ENCODE data around the gene ZNF479. TPM values are rescaled to one million over a fixed set of nuclear protein-coding genes. Genes with fewer than 3 reads are reported as not detected.

ZNF479 gene
- total and polyA plus RNA-seq, 10 of the 15 experiments (the other 5 are each of a cell fraction or from before 2014, with no cell fraction given) = 0.11 TPM; not detected in 9

DNA sequence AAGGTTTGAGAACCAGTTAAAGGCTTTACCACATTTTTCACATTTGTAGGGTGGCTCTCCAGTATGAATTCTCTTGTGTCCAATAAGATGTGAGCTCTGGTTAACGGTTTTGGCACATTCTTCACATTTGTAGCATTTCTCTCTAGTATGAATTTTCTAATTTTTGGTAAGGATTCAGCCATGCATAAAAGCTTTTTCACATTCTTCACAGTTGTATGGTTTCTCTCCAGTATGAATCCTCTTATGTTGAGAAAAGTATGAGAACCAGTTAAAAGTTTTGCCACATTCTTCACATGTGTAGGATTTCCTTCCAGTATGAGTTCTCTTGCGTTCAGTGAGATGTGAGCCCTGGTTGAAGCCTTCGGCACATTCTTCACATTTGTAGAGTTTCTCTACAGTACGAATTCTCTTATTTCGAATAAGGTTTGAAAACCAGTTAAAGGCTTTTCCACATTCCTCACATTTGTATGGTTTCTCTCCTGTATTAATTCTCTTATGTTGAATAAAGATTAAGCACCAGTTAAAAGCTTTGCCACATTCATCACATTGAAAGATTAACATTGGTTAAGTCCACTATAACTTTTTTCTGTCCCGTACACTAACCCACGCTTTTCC lies 33.2 kb upstream of the ZNF479 start:
- H3K36me3 ChIP-seq (ENCODE audit: control insufficient read depth in 2 of 2, insufficient read depth in 2 of 2, low read length in 1 of 2) = no peaks in the 10 kb centered on the region
- TF ChIP-seq, protein P1, sequence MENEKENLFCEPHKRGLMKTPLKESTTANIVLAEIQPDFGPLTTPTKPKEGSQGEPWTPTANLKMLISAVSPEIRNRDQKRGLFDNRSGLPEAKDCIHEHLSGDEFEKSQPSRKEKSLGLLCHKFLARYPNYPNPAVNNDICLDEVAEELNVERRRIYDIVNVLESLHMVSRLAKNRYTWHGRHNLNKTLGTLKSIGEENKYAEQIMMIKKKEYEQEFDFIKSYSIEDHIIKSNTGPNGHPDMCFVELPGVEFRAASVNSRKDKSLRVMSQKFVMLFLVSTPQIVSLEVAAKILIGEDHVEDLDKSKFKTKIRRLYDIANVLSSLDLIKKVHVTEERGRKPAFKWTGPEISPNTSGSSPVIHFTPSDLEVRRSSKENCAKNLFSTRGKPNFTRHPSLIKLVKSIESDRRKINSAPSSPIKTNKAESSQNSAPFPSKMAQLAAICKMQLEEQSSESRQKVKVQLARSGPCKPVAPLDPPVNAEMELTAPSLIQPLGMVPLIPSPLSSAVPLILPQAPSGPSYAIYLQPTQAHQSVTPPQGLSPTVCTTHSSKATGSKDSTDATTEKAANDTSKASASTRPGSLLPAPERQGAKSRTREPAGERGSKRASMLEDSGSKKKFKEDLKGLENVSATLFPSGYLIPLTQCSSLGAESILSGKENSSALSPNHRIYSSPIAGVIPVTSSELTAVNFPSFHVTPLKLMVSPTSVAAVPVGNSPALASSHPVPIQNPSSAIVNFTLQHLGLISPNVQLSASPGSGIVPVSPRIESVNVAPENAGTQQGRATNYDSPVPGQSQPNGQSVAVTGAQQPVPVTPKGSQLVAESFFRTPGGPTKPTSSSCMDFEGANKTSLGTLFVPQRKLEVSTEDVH (IDR thresholded peaks at IDR 0.05; ENCODE audit: low read depth, partially characterized antibody) = no peak
- TF ChIP-seq CBX5 (IDR thresholded peaks at IDR 0.05; ENCODE audit: low read depth) (peak; percentile 61; the same call in 1 of the 2 replicates), ZNF274 (IDR thresholded peaks at IDR 0.05; ENCODE audit: insufficient read depth, insufficient read length) (peak; percentile 66), NFIC (IDR thresholded peaks at IDR 0.05; ENCODE audit: low read depth, low read length) (no peak), ATF7 (IDR thresholded peaks at IDR 0.05; ENCODE audit: low read depth) (no peak), GATAD2B (conservative IDR thresholded peaks at IDR 0.05; ENCODE audit: low read depth) (no peak), NR2C2 (IDR thresholded peaks at IDR 0.05; ENCODE audit: borderline replicate concordance, control insufficient read depth, insufficient read length, low read depth) (no peak), ZSCAN29 (IDR thresholded peaks at IDR 0.05) (no peak)
- TF ChIP-seq, protein P2, sequence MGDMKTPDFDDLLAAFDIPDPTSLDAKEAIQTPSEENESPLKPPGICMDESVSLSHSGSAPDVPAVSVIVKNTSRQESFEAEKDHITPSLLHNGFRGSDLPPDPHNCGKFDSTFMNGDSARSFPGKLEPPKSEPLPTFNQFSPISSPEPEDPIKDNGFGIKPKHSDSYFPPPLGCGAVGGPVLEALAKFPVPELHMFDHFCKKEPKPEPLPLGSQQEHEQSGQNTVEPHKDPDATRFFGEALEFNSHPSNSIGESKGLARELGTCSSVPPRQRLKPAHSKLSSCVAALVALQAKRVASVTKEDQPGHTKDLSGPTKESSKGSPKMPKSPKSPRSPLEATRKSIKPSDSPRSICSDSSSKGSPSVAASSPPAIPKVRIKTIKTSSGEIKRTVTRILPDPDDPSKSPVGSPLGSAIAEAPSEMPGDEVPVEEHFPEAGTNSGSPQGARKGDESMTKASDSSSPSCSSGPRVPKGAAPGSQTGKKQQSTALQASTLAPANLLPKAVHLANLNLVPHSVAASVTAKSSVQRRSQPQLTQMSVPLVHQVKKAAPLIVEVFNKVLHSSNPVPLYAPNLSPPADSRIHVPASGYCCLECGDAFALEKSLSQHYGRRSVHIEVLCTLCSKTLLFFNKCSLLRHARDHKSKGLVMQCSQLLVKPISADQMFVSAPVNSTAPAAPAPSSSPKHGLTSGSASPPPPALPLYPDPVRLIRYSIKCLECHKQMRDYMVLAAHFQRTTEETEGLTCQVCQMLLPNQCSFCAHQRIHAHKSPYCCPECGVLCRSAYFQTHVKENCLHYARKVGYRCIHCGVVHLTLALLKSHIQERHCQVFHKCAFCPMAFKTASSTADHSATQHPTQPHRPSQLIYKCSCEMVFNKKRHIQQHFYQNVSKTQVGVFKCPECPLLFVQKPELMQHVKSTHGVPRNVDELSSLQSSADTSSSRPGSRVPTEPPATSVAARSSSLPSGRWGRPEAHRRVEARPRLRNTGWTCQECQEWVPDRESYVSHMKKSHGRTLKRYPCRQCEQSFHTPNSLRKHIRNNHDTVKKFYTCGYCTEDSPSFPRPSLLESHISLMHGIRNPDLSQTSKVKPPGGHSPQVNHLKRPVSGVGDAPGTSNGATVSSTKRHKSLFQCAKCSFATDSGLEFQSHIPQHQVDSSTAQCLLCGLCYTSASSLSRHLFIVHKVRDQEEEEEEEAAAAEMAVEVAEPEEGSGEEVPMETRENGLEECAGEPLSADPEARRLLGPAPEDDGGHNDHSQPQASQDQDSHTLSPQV (IDR thresholded peaks at IDR 0.05) = no peak
- TF ChIP-seq, protein P3, sequence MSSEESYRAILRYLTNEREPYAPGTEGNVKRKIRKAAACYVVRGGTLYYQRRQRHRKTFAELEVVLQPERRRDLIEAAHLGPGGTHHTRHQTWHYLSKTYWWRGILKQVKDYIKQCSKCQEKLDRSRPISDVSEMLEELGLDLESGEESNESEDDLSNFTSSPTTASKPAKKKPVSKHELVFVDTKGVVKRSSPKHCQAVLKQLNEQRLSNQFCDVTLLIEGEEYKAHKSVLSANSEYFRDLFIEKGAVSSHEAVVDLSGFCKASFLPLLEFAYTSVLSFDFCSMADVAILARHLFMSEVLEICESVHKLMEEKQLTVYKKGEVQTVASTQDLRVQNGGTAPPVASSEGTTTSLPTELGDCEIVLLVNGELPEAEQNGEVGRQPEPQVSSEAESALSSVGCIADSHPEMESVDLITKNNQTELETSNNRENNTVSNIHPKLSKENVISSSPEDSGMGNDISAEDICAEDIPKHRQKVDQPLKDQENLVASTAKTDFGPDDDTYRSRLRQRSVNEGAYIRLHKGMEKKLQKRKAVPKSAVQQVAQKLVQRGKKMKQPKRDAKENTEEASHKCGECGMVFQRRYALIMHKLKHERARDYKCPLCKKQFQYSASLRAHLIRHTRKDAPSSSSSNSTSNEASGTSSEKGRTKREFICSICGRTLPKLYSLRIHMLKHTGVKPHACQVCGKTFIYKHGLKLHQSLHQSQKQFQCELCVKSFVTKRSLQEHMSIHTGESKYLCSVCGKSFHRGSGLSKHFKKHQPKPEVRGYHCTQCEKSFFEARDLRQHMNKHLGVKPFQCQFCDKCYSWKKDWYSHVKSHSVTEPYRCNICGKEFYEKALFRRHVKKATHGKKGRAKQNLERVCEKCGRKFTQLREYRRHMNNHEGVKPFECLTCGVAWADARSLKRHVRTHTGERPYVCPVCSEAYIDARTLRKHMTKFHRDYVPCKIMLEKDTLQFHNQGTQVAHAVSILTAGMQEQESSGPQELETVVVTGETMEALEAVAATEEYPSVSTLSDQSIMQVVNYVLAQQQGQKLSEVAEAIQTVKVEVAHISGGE (CRISPR knock-in tag; IDR thresholded peaks at IDR 0.05) = no peak
- SMC1A ChIA-PET (ENCODE audit: uncharacterized antibody, unreplicated experiment) = no interaction called here
- intact Hi-C loops (cut with micrococcal nuclease; ENCODE audit: unreplicated experiment) = no loop called here
- H3K4me1 ChIP-seq (ENCODE audit: control insufficient read depth, insufficient read depth, low read length) = no peaks in the 10 kb centered on the region
- H3K4me3 ChIP-seq = no peak overlapping the region
- ATAC-seq = no peak
- no TSS peak for BruUV-seq (replicated peaks)
- H3K27me3 ChIP-seq (replicated peaks in 1 of 2; ENCODE audit: control insufficient read depth in 2 of 2, insufficient read depth in 2 of 2, low read length in 1 of 2) = no peaks in the 10 kb centered on the region
- no peak overlapping the region for H3K27ac ChIP-seq (ENCODE audit: control insufficient read depth, insufficient read depth)
- POLR2A ChIA-PET = no interaction called here
- no peaks in the 10 kb centered on the region; the same call in 2 of the 3 replicates for H3K9me3 ChIP-seq (replicated peaks; ENCODE audit: control insufficient read depth, insufficient read depth, low read length)
- no peak overlapping the region for H2AFZ ChIP-seq (ENCODE audit: control insufficient read depth, low read depth, low read length)
- RAD21 ChIA-PET (ENCODE audit: unreplicated experiment) = interaction anchor here (0.6 kb wide), 1 partner anchor 18 kb away, joined by 3 read pairs; no protein-coding TSS in a partner anchor
- no peak overlapping the region for H3K4me2 ChIP-seq (ENCODE audit: control insufficient read depth, insufficient read depth)
- H3K79me2 ChIP-seq (ENCODE audit: control insufficient read depth, insufficient read depth, low read length) = no peaks in the 10 kb centered on the region
- H3K9ac ChIP-seq (ENCODE audit: control insufficient read depth, insufficient read depth, low read length) = no peak overlapping the region
- in situ Hi-C loops (cut with MboI) = no loop called here
- CTCF ChIA-PET = no interaction called here
- no peak for DNase-seq (ENCODE audit: low read depth, low spot score)
- 29% methylated on average over 7 of the region's 7 CpGs for WGBS (ENCODE audit: insufficient coverage, insufficient replicate concordance, low lambda C conversion rate, missing lambda C conversion rate)
- H4K20me1 ChIP-seq (ENCODE audit: control insufficient read depth, insufficient read depth) = no peaks in the 10 kb centered on the region
- FAIRE-seq = no peak
